Measurements from ENCODE around the gene FBXL14. TPM values are rescaled to one million over a fixed set of nuclear protein-coding genes. Genes with fewer than 3 reads are reported as not detected.

The FBXL14 gene
- total and polyA plus RNA-seq, 2 of the 13 experiments (the other 11 are each of a cell fraction or from before 2014, with no cell fraction given) = 7.0 to 7.4 TPM

GRCh38 chr12:1605129-1606020 lies 11.0 kb upstream of the FBXL14 start (continued):
- TF ChIP-seq SNAI1 (CRISPR knock-in tag; IDR thresholded peaks at IDR 0.05; ENCODE audit: borderline replicate concordance) (no peak), IRX3 (CRISPR knock-in tag; IDR thresholded peaks at IDR 0.05; ENCODE audit: borderline replicate concordance, low read depth) (no peak), THAP11 (CRISPR knock-in tag; IDR thresholded peaks at IDR 0.05) (no peak), ZNF878 (CRISPR knock-in tag; IDR thresholded peaks at IDR 0.05) (peak; percentile 42; the same call in 1 of the 2 replicates), ZNF556 (CRISPR knock-in tag; IDR thresholded peaks at IDR 0.05; ENCODE audit: borderline replicate concordance) (0 out of 2 replicates have a peak, but pooled peaks have one; percentile 29), BORCS8-MEF2B (CRISPR knock-in tag; IDR thresholded peaks at IDR 0.05) (peak; percentile 59), MIER2 (CRISPR knock-in tag; IDR thresholded peaks at IDR 0.05) (0 out of 2 replicates have a peak, but pooled peaks have one; percentile 49), KMT2A (CRISPR knock-in tag; IDR thresholded peaks at IDR 0.05) (peak; percentile 33; the same call in 1 of the 2 replicates), MXD1 (CRISPR knock-in tag; IDR thresholded peaks at IDR 0.05) (no peak), ZNF121 (CRISPR knock-in tag; IDR thresholded peaks at IDR 0.05) (no peak), DMAP1 (CRISPR knock-in tag; IDR thresholded peaks at IDR 0.05) (no peak), BHLHE40 (IDR thresholded peaks at IDR 0.05; ENCODE audit: low read length) (no peak), HDAC1 (CRISPR knock-in tag; IDR thresholded peaks at IDR 0.05) (peak; percentile 11; the same call in 1 of the 2 replicates), SMC3 (IDR thresholded peaks at IDR 0.05; ENCODE audit: low read length) (peak; percentile 29; the same call in 1 of the 2 replicates), GABPA (IDR thresholded peaks at IDR 0.05; ENCODE audit: low read depth, low read length) (no peak), GABPA (CRISPR knock-in tag; IDR thresholded peaks at IDR 0.05; ENCODE audit: low read depth) (no peak), ZNF20 (CRISPR knock-in tag; IDR thresholded peaks at IDR 0.05) (no peak), SAFB2 (CRISPR knock-in tag; IDR thresholded peaks at IDR 0.05; ENCODE audit: borderline replicate concordance, low read depth) (no peak), CENPX (CRISPR knock-in tag; IDR thresholded peaks at IDR 0.05) (no peak), ZNF782 (CRISPR knock-in tag; IDR thresholded peaks at IDR 0.05; ENCODE audit: borderline replicate concordance) (no peak), CBX2 (IDR thresholded peaks at IDR 0.05; ENCODE audit: low read depth, low read length) (no peak), CBX2 (CRISPR knock-in tag; IDR thresholded peaks at IDR 0.05; ENCODE audit: low read depth) (no peak), DRAP1 (CRISPR knock-in tag; IDR thresholded peaks at IDR 0.05) (no peak), THAP9 (CRISPR knock-in tag; IDR thresholded peaks at IDR 0.05; ENCODE audit: borderline replicate concordance) (no peak; the same call in 1 of the 2 replicates)
- TF ChIP-seq, protein P1, sequence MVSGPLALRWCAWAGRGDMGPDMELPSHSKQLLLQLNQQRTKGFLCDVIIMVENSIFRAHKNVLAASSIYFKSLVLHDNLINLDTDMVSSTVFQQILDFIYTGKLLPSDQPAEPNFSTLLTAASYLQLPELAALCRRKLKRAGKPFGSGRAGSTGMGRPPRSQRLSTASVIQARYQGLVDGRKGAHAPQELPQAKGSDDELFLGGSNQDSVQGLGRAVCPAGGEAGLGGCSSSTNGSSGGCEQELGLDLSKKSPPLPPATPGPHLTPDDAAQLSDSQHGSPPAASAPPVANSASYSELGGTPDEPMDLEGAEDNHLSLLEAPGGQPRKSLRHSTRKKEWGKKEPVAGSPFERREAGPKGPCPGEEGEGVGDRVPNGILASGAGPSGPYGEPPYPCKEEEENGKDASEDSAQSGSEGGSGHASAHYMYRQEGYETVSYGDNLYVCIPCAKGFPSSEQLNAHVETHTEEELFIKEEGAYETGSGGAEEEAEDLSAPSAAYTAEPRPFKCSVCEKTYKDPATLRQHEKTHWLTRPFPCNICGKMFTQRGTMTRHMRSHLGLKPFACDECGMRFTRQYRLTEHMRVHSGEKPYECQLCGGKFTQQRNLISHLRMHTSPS (CRISPR knock-in tag; IDR thresholded peaks at IDR 0.05; ENCODE audit: low read depth) = no peak
- TF ChIP-seq, protein P2, sequence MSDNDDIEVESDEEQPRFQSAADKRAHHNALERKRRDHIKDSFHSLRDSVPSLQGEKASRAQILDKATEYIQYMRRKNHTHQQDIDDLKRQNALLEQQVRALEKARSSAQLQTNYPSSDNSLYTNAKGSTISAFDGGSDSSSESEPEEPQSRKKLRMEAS (IDR thresholded peaks at IDR 0.05) = peak; percentile 21; the same call in 1 of the 2 replicates

All from HepG2 (cell line).